ENCODE results near the gene CAMP.

The CAMP gene

DNA sequence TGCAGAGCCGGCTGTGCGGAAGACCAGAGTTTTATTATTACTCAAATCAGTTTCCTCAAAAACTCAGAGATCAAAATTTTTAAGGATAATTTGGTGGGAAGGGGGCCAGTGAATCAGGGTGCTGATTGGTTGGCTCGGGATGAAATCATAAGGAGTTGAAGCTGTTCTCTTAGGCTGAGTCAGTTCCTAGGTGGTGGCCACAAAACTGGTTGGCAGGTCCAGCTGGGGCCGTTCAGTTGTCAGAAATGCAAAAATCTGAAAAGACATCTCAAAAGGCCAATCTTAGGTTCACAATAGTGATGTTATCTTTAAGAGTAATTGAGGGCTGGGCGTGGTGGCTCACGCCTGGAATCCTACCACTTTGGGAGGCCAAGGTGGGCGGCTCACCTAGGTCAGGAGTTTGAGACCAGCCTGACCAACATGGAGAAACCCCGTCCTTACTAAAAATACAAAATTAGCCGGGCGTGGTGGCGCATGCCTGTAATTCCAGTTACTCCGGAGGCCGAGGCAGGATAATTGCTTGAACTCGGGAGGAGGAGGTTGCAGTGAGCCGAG, 15.3 kb downstream of the CAMP start:
- TF ChIP-seq, protein P1, sequence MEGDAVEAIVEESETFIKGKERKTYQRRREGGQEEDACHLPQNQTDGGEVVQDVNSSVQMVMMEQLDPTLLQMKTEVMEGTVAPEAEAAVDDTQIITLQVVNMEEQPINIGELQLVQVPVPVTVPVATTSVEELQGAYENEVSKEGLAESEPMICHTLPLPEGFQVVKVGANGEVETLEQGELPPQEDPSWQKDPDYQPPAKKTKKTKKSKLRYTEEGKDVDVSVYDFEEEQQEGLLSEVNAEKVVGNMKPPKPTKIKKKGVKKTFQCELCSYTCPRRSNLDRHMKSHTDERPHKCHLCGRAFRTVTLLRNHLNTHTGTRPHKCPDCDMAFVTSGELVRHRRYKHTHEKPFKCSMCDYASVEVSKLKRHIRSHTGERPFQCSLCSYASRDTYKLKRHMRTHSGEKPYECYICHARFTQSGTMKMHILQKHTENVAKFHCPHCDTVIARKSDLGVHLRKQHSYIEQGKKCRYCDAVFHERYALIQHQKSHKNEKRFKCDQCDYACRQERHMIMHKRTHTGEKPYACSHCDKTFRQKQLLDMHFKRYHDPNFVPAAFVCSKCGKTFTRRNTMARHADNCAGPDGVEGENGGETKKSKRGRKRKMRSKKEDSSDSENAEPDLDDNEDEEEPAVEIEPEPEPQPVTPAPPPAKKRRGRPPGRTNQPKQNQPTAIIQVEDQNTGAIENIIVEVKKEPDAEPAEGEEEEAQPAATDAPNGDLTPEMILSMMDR (IDR thresholded peaks at IDR 0.05; ENCODE audit: low read length, missing control alignments) = no peak
- DNase-seq (ENCODE audit: low read depth) = no peak
- H3K4me3 ChIP-seq (replicated peaks; ENCODE audit: low read depth, low read length) = no peak overlapping the region

DNA sequence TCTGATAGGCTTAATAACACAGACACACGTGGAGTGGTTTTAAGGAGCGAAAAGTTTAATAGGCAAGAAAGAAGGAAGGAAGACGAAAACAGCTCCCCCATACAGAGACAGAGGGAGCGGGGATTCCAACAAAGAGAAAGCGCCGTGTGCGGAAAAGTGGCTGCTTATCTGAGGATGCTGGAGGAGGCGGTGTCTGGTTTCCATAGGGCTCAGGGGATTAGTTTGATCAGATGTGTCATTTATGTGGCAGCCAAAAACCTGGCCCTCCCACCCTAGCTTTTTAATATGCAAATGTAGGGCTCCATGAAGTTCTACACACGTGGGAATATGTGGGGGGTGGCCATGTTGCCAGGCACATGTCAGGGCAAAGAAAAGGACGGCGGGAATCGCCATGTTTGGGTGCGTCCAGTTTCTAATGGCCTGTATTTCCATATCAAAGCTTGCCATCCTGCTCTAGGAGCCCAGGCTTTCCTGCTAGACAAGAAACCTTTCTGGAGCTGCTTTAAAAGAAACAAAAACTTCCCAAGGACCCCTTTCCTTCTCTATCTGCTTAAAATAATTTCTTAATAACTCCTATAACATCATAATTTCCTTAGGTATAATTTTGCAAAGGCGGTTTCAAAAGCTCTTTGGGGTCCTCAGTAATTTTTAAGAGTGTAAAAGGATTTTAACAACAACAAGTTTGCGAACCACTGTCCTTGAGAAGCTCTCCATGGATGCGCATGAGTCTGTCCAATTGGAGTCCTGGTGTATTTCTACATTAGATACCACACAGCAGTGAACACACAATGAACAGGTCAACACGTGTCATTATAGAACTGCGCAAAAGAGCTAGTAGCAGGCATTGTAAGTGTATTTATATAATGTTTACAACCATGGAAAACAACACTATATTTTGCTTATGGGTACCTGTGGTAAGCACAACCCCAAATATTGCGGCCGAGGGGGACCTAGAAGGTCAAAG, 17.0 kb downstream of the CAMP start:
- DNase-seq (ENCODE audit: low read depth) = no peak
- TF ChIP-seq, protein P1 (IDR thresholded peaks at IDR 0.05; ENCODE audit: low read length, missing control alignments) = no peak
- H3K4me3 ChIP-seq (replicated peaks; ENCODE audit: low read depth, low read length) = peak overlapping the region; percentile 92

DNA sequence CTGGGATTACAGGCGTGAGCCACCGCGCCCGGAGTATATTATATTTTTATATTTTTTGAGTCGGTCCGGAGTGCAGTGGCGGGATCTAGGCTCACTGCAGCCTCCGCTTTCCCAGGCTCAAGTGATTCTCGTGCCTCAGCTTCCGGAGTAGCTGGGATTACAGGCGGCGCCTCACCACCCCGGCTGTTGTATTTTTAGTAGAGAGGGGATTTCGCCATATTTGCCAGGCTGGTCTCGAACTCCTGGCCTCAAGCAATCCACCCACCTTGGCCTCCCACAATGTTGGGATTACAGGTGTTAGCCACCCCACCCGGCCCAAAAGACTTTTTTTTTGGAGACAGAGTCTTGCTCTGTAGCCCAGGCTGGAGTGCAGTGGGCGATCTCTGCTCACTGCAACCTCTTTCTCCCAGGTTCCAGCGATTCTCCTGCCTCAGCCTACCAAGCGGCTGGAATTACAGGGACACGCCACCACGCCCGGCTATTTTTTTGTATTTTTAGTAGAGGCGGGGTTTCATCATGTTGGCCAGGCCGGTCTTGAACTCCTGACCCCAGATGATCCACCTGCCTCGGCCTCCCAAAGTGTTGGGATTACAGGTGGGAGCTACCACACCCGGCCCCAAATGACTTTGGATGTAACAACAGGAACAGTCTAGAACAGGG, 18.6 kb downstream of the CAMP start:
- DNase-seq (ENCODE audit: low read depth) = peak; percentile 28
- TF ChIP-seq, protein P1 (IDR thresholded peaks at IDR 0.05; ENCODE audit: low read length, missing control alignments) = no peak
- peak overlapping the region; percentile 92 for H3K4me3 ChIP-seq (replicated peaks; ENCODE audit: low read depth, low read length)

DNA sequence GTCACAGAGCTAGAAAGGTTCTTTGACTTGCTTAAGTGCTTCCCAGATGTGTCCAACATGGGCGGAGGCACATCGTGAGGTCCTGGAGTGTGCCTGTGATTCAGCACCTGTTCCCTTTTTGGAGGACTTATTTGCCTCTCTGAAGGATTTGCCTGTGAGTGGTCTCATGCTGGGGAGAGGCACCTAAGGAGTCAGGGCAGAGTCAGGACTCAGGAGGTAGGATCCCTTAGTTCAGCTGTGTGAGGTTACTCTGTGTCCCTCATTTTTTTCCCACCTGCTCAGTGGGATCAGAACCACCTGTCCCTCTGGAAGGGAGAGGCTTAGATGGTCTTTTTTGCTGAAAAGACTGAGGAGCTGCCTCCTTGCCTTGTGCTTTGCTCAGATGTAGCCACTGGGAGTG, 20.6 kb downstream of the CAMP start:
- DNase-seq (ENCODE audit: low read depth) = no peak
- no peak overlapping the region for H3K4me3 ChIP-seq (replicated peaks; ENCODE audit: low read depth, low read length)
- TF ChIP-seq, protein P1 (IDR thresholded peaks at IDR 0.05; ENCODE audit: low read length, missing control alignments) = no peak

DNA sequence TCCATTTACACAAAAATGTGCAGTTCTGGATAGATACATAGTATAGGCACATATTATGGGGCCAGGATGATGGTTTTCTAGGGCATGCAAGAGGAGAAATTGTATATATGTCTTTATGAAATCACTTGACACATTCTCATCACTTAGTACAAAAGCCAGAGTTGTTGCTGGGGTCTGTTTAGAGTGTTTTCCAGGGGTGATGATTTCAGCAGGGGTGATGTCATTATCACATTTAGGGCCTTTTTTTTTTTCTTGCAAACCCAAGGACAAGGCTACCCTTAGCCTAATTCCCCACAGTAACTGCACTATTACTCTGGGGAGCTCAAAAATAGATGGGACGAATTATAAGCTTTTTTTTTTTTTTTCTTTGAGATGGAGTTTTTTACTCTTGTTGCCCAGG, 21.2 kb downstream of the CAMP start:
- no peak for DNase-seq (ENCODE audit: low read depth)
- TF ChIP-seq, protein P1 (IDR thresholded peaks at IDR 0.05; ENCODE audit: low read length, missing control alignments) = no peak

DNA sequence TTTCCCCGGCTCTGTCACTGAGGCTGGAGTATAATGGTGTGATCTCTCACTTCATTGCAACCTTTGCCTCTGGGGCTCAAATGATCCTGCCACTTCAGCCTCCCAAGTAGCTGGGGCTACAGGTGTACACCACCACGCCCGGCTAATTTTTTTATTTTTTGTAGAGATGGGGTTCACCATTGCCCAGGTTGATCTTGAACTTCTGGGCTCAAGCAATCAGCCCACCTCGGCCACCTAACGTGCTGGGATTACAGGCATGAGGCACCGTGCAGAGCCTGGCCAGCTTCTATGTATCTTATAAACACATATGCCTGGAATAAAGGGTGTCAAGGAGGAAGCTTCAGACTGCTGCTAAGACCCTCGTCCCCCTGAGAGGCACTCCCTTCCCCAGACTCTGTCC, 21.8 kb downstream of the CAMP start:
- TF ChIP-seq, protein P1 (IDR thresholded peaks at IDR 0.05; ENCODE audit: low read length, missing control alignments) = no peak
- DNase-seq (ENCODE audit: low read depth) = no peak
- H3K4me3 ChIP-seq (replicated peaks; ENCODE audit: low read depth, low read length) = no peak overlapping the region

More for the DNA sequence above, 21.2 kb downstream of the CAMP start:
- no peak overlapping the region for H3K4me3 ChIP-seq (replicated peaks; ENCODE audit: low read depth, low read length)
